ENCODE measurements around the gene RASA3.

The RASA3 gene

GRCh38 chr13:114130837-114131582 is 1.4 kb downstream of the RASA3 start:
- peak overlapping the region; percentile 89 for H3K4me3 ChIP-seq (ENCODE audit: low read depth, low read length)
- DNase-seq (ENCODE audit: low read depth, low spot score): no peak
- ChIA-PET POLR2A (interaction anchor here (0.5 to 2.2 kb wide), 6 partner anchors 12 to 236 kb away, joined by 3 to 16 read pairs (median 4); no protein-coding TSS in a partner anchor), CTCF (no interaction called here)
- TF ChIP-seq, protein P1, sequence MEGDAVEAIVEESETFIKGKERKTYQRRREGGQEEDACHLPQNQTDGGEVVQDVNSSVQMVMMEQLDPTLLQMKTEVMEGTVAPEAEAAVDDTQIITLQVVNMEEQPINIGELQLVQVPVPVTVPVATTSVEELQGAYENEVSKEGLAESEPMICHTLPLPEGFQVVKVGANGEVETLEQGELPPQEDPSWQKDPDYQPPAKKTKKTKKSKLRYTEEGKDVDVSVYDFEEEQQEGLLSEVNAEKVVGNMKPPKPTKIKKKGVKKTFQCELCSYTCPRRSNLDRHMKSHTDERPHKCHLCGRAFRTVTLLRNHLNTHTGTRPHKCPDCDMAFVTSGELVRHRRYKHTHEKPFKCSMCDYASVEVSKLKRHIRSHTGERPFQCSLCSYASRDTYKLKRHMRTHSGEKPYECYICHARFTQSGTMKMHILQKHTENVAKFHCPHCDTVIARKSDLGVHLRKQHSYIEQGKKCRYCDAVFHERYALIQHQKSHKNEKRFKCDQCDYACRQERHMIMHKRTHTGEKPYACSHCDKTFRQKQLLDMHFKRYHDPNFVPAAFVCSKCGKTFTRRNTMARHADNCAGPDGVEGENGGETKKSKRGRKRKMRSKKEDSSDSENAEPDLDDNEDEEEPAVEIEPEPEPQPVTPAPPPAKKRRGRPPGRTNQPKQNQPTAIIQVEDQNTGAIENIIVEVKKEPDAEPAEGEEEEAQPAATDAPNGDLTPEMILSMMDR (IDR thresholded peaks at IDR 0.05; ENCODE audit: insufficient read depth, low read length, missing control alignments): no peak

DNA sequence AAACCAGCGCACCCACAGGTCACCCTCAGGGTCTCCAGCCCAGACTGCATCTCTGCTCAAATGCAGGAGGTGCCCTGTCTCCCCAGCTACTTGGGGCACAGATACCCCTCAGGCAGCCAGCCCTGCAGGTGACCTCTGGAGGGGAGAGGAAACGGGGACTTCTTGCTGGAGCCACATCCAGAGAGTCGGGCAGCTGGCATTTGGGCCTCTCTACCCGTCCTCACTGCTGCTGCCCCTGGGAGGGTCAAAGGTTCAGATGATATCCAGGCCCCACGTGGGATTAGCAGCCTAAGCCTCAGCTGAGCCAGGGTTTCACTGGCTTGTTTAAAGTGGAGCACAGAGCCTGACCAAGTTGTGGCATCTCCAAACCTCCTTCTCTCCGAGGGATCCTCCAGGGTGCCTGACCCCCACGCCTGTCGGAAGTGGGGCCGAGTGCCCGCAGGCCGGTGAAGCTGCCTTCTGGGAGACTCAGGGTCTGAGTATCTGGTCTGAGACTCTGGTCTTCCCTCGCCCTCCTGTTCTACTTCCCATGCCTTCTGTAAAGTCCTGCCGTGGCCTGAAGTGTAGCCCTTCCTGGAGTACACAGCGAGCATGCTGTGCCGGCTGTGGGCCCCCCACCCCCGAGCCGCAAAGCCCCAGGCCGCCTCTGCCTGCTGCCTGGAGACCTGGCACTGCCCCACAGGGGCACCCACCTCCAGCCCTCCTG is 2.1 kb downstream of the RASA3 start:
- ChIA-PET CTCF (no interaction called here), POLR2A (interaction anchor here (1.0 to 2.2 kb wide), 4 partner anchors 12 to 109 kb away, joined by 3 to 16 read pairs (median 9); no protein-coding TSS in a partner anchor)
- TF ChIP-seq, protein P1 (IDR thresholded peaks at IDR 0.05; ENCODE audit: insufficient read depth, low read length, missing control alignments): no peak
- H3K4me3 ChIP-seq (ENCODE audit: low read depth, low read length): peak overlapping the region; percentile 89
- no peak for DNase-seq (ENCODE audit: low read depth, low spot score)

GRCh38 chr13:114129649-114130062 is 2.8 kb downstream of the RASA3 start:
- POLR2A ChIA-PET: interaction anchor here (0.6 to 2.2 kb wide), 3 partner anchors 11 to 64 kb away, joined by 3 to 16 read pairs (median 14); no protein-coding TSS in a partner anchor
- CTCF ChIA-PET: interaction anchor here (1.2 kb wide), 1 partner anchor 11 kb away, joined by 4 read pairs; no protein-coding TSS in a partner anchor
- TF ChIP-seq, protein P1 (IDR thresholded peaks at IDR 0.05; ENCODE audit: insufficient read depth, low read length, missing control alignments): no peak
- DNase-seq (ENCODE audit: low read depth, low spot score): no peak
- peak overlapping the region; percentile 89; the same call in 1 of the 2 replicates for H3K4me3 ChIP-seq (ENCODE audit: low read depth, low read length)

GRCh38 chr13:114128624-114129522 is 3.5 kb downstream of the RASA3 start:
- ChIA-PET CTCF (interaction anchor here (1.2 kb wide), 1 partner anchor 10 kb away, joined by 4 read pairs; no protein-coding TSS in a partner anchor), POLR2A (interaction anchor here (0.6 to 1.2 kb wide), 4 partner anchors 10 to 37 kb away, joined by 3 to 4 read pairs (median 4); no protein-coding TSS in a partner anchor)
- TF ChIP-seq, protein P1 (IDR thresholded peaks at IDR 0.05; ENCODE audit: insufficient read depth, low read length, missing control alignments): no peak
- peak overlapping the region; percentile 12 for H3K4me3 ChIP-seq (ENCODE audit: low read depth, low read length)
- DNase-seq (ENCODE audit: low read depth, low spot score): no peak

GRCh38 chr13:114128348-114128623 is 4.1 kb downstream of the RASA3 start:
- ChIA-PET POLR2A (interaction anchor here (0.8 to 1.2 kb wide), 3 partner anchors 10 to 14 kb away, joined by 3 to 4 read pairs (median 4); no protein-coding TSS in a partner anchor), CTCF (interaction anchor here (1.2 kb wide), 1 partner anchor 10 kb away, joined by 4 read pairs; no protein-coding TSS in a partner anchor)
- TF ChIP-seq, protein P1 (IDR thresholded peaks at IDR 0.05; ENCODE audit: insufficient read depth, low read length, missing control alignments): no peak
- no peak for DNase-seq (ENCODE audit: low read depth, low spot score)
- no peak overlapping the region for H3K4me3 ChIP-seq (ENCODE audit: low read depth, low read length)

All from AG04449 (cell line).